GM19438 (cell line): ENCODE data around the gene NCS1.

Experiments
- ATAC-seq: cut with Tn5 transposase; IDR thresholded peaks from one replicate; pipeline ENCODE4 v1.9.1; 2021; ENCODE audit warnings: low read depth; ENCODE audit not compliant: unreplicated experiment

NCS1 gene

DNA sequence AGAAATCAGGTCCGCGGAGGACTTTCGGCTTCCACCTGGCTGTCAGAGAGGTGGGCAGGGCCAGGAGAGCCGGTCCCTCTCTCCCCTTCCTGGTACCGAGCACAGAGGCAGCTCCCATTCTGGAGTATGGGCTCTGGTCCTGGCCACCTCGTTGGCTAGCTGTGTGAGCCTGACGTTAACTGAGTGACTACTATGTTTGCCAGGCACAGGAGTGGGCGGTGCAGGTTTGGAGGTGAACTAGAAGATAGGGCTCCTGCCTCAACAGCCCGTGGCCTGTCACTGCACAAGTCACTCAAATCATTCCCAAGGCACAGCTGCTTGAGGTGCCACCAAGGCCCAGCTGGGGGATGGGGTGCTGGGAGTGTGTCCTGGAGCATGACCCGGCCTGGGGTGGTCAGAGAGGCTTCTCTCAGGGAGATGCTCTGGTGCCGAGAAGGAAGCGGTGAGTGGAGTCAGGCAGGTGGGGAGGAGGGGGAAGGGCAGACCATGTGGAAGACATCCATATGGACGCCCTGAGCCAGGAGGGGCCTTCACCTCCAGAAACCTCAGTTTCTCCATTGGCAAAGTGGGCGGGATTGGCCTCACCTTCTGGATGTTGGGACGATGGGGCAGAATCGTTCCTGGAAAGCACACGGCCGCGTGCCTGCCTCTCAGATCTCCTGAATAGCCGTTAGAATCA, 39.5 kb downstream of the NCS1 start:
- ATAC-seq: no peak

DNA sequence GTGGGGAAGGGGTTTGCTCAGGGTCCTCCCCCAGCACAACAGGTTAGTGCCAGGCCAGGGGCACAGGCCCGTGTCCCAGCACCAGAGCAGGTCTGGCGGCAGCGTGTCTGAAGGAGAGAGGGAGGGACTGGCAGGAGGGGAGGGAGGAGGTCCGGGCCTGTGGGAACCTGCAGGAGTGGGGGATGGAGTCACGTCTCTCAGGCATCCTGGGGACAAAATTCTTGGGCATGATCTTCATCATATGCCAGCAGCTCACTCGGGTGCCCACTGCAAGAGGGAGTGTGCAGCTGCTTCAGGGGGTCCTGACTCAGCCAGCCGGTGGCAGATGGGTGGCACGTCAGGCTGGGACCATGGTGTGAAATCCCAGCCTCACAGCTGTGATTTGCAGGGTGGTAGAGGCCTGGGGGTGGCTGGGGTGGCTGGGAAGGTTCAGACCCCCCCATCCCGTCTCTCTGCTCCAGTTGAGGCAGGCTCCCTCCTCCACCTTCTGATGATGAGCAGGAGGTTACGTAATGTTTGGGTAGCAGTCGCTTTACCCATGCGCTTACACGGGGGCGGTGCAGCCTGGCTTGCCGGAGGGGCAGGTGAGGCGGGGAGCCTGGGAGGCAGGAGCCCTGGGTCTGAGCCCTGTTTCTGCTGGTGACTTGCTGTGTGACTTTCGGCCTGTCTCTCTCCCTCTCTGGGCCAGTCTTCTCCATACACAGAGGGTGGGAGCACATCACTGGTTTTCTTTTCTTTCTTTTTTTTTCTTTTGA, 40.5 kb downstream of the NCS1 start:
- no peak for ATAC-seq

DNA sequence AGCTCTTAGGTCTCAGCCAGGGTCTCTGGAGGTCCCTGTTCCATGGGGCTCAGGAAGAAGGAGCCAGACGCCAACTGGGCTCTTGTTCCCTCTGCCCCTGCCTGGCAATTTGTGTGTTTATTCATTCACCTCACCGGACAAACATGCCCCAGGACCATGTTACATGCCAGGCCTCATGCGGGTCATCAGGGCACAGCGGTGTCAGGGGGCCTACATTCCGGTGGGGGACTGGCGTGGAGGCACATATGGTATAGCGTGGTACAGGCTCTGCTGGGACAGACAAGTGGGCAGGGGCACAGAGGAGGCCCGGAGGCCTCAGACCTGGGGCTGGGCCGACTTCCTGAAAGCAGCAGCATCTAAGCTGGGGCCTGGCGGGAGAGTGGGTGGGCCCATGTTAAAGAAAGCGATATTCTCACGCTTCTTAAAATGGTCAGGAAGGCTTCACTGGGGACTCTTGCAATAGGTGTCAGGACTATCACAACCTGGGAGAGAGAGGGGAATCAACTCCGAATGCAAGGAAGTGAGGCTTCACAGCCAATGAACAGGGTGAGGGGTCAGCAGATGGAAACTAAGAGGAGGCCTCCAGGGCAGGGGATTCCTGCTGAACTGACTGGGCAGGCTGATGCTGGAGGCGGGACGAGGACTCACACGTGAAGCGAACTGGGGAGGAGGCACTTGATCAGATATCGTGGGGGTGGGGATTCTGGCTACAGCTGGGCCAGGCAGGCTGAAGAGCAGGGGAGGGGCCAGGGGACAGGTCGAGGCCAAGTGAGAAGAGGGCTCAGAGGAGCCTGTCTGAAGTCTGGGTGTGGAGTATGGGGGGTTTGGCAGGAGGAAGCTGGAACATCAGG, 41.9 kb downstream of the NCS1 start:
- ATAC-seq: no peak

DNA sequence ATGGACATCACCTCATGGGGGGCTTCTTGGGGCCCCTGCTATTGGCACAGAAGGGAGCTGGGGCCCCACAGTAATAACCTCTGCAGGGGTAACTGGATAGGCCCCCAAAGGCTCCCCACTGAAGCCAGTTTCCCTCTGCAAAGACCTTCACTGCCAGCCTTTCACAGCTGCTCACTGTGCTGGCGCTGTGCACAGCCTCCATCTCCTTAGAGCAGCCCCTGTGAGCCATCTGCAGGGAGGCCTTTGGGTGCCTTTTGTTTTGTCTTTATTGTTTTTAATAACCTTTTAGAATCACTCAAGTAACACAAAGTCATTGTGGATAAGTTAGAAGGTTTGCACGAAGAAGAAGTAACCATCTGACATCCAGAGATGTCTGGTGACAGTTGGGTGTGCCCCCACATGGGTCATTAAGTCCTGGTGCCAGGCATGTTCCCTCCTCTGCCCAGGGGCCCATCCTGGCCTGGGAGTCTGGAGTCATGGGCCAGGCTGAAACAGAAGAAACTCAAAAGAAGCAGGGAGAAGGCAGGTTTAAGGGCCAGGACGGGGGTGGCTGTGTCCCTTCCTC, 42.7 kb downstream of the NCS1 start:
- ATAC-seq: no peak

DNA sequence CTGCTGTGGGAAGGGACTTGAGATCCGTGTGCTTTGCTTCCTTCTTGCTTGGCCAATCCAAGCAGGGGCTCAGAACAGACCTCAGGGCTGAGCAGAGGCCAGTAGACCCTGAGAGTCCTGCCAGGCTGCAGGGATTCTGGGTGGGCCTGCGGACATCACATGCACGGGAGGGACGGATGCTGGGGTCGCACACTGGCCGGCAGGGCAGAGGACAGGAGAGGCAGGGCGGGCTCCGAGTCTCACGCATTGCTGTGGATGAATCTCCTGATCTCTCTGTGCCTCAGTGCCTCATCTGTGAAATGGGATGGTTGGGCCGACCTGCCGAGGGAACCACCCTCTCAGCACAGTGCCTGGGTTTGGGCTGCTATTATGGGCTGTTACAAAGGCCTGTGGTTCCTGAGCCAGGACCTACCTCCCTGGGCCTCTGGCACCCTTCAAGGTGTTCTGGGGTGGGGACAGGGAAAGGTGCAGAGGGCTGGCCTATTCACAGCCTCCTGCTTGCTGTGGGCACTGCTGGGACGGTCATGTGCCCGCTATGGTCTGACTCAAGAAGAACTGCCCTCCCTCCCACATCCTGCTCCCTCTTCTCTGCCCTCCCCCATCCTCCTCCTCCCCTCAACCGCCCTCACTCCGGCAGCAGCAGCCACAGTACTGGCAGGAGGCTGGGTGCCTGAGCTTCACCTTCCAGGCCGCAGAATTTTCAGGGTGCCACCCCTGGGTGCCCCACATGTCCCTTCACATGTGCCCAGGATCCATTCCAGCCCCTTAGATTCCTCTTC, 43.3 kb downstream of the NCS1 start:
- ATAC-seq: no peak

DNA sequence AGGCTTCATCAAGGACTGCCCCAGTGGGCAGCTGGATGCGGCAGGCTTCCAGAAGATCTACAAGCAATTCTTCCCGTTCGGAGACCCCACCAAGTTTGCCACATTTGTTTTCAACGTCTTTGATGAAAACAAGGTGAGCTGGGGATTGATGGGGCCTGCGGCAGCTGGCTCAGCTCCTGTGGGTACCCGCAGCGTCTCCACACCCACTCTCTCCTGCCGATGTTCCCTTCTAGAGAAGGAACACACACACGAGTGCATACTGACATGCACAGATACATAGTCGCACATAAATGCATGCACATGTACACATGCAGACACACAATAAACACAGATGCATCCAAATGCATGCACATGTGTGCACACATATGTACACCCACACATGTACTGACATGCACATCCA, 45.6 kb downstream of the NCS1 start:
- no peak for ATAC-seq

DNA sequence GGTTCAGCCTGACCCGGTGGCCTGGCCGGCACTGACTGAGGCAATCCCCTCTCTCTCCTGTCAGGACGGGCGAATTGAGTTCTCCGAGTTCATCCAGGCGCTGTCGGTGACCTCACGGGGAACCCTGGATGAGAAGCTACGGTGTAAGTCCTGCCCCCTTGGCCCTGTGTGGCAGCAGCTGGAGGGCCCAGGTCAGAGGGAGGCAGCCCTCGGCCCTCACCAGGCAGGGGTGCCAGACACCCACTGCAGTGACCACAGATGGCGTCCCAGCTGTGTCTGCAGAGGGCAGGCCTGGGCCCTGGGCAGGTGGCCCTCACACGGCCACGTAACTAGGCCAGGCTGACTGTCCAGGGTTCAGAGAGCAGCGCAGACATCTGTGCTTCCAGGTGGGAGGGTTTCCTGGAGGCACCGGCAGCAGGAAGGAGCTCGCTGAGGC, 47.5 kb downstream of the NCS1 start:
- no peak for ATAC-seq

DNA sequence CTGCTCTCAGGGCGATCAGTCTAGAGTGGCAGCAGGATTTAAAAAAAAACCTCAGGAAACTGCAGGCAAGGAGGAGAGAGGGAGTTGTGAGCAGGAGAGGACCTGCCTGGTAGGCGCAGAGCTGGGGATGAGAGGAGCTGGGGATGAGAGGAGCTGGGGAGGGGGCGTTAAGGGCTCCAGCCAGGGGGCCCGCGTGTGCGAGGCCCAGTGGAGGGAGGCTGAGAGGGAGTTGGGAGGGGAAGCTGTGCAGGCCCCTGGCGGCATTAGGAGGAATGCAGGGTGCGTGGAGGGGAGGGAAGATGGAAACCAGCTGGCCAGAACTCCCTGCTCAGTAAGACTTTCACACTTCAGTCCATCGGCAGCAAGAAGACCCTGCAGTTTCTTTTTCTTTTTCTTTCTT, 48.1 kb downstream of the NCS1 start:
- no peak for ATAC-seq

DNA sequence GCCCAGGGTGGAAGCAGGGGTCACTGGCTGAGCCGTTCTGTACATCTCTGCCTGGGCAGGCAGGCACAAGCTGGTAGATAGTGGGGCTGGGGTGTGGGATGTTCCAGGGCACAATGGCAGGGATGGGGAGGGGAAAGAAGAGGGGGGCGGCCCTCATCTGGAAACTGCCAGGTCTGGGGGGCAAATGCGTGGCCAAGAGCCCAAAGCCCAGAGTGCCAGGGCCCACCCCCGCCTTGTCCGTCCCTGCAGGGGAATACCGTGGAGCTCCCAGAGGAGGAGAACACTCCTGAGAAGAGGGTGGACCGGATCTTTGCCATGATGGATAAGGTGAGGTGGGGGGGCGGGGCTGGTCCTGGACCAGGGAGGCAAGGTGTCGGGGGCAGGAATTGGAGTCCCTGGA, 50.6 kb downstream of the NCS1 start:
- no peak for ATAC-seq

DNA sequence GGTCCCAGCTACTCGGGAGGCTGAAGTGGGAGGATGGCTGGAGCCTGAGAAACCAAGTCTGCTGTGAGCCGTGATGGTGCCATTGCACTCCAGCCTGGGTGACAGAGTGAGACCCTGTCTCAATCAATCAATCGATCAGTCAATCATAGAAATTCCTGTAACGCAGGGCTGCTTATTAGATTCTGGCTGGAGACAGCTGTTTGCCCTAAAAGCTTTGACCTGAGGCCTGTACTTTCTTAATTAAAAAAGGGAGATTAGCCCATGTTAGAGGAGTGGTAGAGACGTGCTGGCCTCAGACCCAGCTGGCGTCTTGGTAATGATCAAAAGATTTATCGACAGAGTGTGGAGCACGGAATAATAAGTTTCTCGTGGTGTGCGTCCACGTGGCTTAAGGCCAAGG, 52.9 kb downstream of the NCS1 start:
- no peak for ATAC-seq

DNA sequence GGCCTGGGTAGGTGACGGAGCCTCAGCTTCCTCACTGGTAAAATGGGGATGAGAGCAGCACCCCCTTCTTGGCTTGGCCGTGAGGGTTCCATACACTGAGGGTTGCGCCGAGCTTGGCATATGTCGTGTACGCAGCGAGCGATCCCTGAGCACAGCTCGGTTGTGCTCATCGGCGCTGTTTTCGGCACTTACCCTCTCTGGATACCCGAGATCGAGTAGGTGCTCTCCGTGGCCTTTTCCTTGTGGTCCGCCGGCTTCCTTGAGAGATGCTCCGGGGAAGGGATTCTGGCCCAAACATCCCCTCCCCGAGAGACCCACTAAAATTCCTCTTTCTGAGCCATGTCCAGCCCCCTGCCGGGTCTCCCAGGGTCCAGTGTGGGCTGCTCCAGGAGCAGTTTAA, 53.4 kb downstream of the NCS1 start:
- no peak for ATAC-seq

DNA sequence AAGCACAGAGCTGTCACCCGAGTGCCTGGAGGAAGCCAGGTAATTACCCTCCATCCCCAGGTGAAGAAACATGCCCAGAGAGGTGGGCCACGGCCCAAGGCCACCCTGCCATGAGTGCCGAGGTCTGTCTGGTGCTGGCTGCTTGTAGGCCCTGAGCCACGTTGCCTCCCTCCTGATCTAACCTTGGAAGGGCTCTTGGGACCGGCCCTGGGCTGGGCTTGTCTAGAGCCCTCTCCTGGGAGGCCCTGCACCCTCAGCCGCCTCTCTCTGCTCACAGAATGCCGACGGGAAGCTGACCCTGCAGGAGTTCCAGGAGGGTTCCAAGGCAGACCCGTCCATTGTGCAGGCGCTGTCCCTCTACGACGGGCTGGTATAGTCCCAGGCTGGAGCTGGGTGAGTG, 53.9 kb downstream of the NCS1 start:
- ATAC-seq: no peak

DNA sequence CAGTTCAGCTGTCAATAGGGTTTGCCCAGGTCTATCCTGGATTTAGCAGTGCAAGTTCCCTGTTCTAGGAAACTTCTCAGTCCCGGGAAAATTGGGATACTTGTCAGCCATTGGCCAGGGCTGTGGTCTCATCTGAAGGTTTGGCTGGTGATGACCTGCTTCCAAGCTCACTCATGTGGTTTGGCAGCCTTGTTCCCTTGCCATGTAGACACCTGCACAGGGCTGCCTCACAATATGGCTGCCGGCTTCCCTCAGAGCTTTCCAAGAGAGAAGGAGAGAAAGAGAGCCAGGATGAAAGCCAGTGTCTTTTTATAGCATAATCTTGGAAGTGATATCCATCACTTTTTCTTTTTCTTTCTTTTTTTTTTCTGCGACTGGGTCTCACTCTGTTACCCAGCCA, 55.6 kb downstream of the NCS1 start:
- ATAC-seq: no peak

DNA sequence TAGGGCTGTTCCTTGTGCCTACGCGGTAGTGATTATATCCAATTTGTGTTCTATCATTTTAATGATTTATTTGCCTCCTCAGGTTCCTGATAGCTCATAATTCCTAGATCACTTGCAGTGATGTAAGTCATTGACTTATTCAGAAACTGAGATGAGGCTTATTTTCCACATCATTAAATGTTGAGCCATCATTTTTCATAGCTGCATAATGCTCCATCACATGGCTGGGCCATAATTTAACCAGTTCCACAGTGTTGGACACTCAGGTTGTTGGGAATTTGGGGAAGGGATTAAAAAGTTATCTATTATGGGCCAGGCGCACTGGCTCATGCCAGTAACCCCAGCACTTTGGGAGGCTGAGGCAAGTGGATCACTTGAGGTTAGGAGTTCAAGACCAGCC, 57.6 kb downstream of the NCS1 start:
- ATAC-seq: no peak

DNA sequence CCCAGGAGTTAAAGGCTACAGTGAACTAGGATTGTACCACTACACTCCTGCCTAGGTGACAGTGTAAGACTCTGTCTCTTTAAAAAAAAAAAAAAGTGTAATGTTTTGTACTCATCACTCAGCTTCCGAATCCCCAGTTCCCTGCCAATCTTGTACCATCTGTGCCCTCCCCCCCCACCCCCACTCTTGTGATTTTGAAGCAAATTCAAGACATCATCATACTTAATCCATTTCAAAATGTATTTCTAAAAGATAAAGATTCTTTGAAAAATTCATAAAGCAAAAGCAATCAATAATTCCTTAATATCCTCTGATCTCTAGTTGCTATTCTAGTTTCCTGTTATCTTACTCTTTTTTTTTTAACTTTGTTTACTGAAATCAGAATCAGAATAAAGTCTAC, 58.4 kb downstream of the NCS1 start:
- no peak for ATAC-seq

DNA sequence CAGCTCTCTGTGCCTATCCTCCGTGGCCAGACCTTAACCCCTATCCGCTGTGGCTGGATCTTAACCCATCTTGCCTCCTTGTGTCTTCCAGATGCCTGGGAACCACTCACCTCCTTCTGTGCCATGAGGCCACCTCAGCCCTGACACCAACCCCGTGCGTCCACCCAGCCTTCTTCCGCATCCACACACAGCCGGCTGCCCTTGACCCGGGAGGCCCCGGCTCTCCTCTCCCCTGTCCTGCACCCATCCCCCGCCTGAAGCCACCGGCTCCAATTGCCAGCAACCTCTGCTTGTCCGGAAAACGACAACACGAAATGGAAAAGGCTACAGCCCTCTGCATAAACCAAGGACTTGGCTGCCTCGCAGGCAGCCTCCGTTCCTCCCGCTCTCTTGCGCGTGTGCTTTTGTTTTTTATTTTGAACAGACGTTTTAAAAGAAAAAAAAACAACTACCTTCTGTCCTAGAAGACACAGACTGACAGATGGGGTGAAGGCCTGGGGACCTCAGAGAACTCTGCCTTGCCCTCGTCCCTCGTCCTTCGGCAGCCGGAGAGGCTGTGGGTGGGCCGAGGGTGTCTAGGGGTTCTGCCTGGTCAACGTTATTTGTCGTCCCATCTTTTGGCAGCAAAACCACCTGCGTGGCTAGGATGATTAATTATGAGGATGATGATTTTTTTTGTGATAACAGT, 60.8 kb downstream of the NCS1 start:
- ATAC-seq: no peak

DNA sequence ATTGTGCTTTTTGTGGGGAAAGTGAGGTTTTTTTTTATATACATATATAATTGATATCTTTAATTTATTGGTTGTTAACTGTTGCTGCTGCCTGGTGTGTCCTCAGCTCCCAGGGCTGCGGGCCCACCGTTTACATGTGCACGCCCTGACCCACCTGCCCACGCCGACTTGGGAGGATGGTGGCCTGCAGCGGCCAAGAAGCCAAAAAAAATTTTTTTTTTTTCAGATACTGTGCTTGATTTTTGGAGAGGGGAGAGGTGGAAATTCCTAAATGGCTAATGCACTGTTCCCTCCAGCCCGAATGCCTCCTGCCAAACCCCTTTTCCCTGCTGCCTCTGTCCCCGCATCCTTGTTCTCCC, 61.4 kb downstream of the NCS1 start:
- no peak for ATAC-seq

DNA sequence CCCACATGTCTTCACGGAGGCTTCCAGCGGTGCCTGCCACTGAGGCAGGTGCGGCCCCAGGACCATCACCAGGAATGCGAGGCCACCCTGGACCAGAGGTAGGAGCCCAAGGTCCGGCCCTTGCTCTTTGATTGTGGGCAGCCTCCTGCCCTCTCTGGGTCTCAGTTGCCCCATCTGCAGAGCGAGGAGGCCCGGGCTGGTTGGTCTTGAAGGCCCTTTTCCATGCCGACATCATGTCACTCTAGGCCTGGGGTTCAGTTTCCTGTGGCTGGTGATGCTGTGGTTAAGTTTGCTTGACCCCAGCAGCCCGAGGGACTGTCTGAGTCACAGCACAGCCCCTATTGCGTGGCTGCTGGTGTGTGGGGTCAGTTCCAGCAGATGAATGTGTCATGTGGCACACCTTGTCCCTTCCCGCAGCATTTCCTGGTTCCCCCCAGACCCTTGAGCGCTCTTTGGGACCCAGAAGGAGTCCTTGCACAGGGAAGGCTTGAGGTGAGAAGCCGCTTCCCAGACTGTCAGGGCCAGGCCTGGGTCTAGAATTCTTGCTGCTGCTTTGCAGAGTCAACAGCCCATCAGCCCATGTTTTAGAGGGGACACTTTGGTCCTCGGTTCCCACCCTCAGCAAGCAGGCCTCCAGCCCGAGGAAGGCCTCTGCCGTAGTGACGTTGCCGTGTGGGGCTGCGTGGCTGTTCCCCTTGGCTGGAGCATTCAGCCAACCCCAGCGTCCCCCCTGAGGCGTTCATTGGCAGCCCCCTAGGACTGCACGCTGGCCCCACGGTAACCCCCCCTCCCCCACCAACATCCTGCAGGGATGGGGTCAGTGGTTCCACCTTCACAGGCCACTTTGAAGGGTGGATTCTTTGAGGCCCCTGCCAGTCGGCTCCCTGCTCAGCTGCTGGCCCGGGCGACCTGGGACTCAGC, 62.4 kb downstream of the NCS1 start:
- no peak for ATAC-seq
